NCI-H128 (cell line): ENCODE measurements around the gene RTP1.
"Not testable (repeated sequence)": the region's sequence is repeated elsewhere in the genome, so short reads cannot be mapped to it uniquely, and the experiment has no call there.

ENCODE experiments used
- DNase-seq: peaks from one replicate; lab custom pipeline; 2025; ENCODE audit not compliant: unreplicated experiment; lab: John Stamatoyannopoulos, UW

The RTP1 gene

GRCh38 chr3:187198490-187198889 lies 1.2 kb downstream of the RTP1 start:
- DNase-seq = no peak

GRCh38 chr3:187199463-187200050 lies 2.3 kb downstream of the RTP1 start:
- not testable (repeated sequence) for DNase-seq

GRCh38 chr3:187205683-187206082 lies 8.4 kb downstream of the RTP1 start:
- DNase-seq = no peak

- DNase-seq = no peak
Measured at GRCh38 chr3:187207062-187207461, 9.8 kb downstream of the RTP1 start.

GRCh38 chr3:187207624-187208023 lies 10.3 kb downstream of the RTP1 start:
- DNase-seq = no peak

DNA sequence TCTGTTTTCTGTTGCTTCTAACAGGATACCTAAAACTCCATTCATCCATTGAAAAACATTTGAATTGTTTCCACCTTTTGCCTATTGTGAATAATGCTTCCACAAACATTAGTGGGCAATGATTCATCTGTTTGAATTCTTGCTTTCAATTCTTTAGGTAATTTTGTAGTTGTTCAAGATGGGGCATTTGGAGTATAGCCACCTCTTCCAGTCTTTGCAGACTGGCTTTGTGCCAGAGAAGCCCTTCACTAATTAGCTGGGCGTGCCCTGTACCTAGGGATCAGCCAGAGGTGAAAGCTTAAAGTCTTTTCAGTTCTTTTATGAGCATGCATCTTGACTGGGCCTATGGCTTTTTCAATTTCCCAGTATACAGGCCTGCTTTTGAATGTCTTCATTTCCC lies 10.9 kb downstream of the RTP1 start:
- no peak for DNase-seq

- no peak for DNase-seq
Measured at GRCh38 chr3:187209491-187209890, 12.2 kb downstream of the RTP1 start.

GRCh38 chr3:187210091-187210490 lies 12.8 kb downstream of the RTP1 start:
- no peak for DNase-seq

DNA sequence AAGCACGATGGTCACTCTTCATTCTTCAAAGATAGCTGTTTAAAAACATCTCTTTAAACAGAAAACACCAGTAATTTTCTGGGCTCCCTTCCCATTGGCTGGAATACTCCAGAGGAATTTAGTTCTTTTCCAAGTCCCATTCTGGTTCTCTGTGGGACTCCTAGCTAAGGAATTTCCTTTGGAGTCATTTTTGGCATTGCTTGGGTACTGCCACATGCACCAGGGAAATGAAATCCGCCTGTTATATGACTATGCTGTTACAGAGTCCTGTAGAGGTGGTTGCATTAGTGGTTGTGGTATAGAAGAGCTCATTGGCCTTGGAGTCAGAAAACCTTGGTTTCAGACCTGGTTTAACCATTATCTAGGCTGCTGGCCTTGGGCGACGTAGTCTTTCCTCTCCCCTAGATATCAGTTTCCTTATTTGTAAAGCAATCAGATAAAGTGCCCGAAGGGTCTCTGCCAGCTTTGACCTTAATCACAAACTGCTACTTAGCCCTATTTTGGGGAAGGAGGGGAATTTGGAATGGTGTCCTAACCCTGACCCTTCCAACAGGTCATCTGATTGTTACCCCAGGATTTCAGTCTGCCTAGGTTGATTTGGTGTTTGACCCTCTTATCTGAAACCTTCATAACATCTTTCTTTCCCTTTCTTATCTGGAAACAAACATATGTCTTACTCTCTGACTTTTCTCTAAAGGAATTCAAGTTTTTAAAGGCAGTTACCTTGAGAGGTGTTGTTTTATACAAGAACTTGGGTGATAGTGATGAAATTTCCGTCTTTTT lies 13.4 kb downstream of the RTP1 start:
- DNase-seq = no peak

- DNase-seq = no peak
Measured at GRCh38 chr3:187211532-187212195, 14.4 kb downstream of the RTP1 start.

DNA sequence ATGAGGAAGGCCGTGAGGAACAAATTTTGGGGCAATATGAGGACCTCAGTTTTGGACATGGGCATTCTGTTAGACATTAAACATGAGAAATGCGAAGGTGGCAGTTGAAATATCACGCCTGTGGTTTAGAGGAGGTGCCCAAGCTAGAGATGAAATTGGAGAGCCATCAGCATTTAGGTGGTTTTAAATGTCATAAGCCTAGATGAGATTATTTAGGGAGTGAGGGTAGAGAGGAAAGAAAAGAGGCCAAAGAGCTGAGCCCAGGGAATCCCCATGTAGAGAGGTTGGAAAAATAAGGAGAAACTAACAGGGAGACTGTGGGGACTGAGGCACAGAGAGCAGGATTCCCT lies 14.9 kb downstream of the RTP1 start:
- no peak for DNase-seq

DNA sequence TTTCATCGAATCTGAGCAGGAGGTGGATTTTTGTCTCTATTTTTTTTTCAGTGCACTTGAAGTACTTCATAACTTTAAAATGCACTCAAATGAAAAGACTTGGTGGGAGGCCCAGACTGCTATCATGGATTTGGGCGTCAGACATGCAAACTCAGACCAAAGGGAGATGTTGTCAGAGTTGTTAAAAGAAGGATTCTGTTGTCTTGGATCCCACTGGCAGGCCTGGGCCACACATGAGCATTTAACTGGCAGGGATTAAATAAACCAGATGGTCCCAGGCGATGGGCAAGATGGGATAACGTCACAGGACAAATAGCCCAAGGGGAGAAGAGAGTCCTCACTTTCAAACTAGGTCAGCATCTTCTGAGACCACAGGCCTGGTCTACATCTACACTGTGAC lies 15.4 kb downstream of the RTP1 start:
- DNase-seq = no peak

- no peak for DNase-seq
Measured at GRCh38 chr3:187213616-187214015, 16.3 kb downstream of the RTP1 start.

GRCh38 chr3:187215460-187215859 lies 18.2 kb downstream of the RTP1 start:
- no peak for DNase-seq

DNA sequence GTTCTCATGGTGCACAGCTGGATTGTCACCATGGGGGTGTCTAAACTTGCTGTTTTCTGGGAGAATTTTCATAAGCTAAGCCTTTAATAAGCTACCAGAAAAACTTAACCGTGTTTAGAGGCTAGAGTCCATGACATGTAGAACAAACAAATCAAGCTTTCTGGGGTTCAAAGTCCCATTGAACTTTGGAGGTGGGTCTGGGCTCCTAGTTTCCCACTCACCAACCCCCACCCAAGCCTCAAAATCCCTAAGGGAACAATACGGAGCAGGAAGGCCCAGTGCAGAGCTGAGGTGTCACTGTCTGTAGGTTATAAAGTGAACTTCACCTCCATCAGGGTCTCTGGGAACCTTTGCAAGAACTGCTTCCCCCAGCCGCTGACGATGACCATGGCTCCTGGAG lies 25.5 kb downstream of the RTP1 start:
- no peak for DNase-seq

- no peak for DNase-seq
Measured at GRCh38 chr3:187223799-187224198, 26.5 kb downstream of the RTP1 start.

- no peak for DNase-seq
Measured at GRCh38 chr3:187227658-187228258, 30.5 kb downstream of the RTP1 start.

GRCh38 chr3:187228740-187229139 lies 31.5 kb downstream of the RTP1 start:
- DNase-seq = no peak

- no peak for DNase-seq
Measured at GRCh38 chr3:187230011-187230410, 32.7 kb downstream of the RTP1 start.

DNA sequence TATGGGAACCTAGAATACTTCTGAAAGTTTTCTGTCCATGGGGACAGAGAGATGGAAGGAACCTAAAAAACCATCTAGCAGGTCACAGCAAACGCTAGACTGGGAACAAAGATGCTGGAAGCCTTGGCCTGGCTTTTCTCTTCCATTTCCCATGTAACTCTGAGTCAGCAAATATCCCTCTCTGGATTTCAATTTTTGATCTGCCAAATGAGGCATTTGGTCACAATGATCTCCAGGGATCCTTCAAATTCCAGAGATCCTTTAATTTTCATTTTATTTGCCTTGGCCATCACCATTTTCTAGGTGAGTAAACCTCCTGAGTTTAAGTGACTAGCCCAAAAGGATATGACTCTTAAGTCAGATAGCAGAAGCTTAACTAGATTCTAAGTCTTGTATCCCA lies 39.7 kb downstream of the RTP1 start:
- no peak for DNase-seq

GRCh38 chr3:187237741-187238140 lies 40.5 kb downstream of the RTP1 start:
- DNase-seq = no peak

GRCh38 chr3:187238239-187238638 lies 41.0 kb downstream of the RTP1 start:
- no peak for DNase-seq
